ENCODE results near the gene CCDC28B.

Gene CCDC28B

GRCh38 chr1:32199043-32199716 lies 1.2 kb upstream of the CCDC28B start:
- no peak for DNase-seq (ENCODE audit: low spot score)
- TF ChIP-seq CTCF (IDR thresholded peaks at IDR 0.05; ENCODE audit: extremely low read depth, missing control alignments) = no peak

GRCh38 chr1:32199717-32200072 lies 700 bp upstream of the CCDC28B start:
- no peak for DNase-seq (ENCODE audit: low spot score)
- no peak for TF ChIP-seq CTCF (IDR thresholded peaks at IDR 0.05; ENCODE audit: extremely low read depth, missing control alignments)

GRCh38 chr1:32201011-32201855 lies 838 bp downstream of the CCDC28B start:
- peak; percentile 83 for DNase-seq (ENCODE audit: low spot score)
- TF ChIP-seq CTCF (IDR thresholded peaks at IDR 0.05; ENCODE audit: extremely low read depth, missing control alignments) = no peak

- no peak for DNase-seq (ENCODE audit: low spot score)
Measured at GRCh38 chr1:32204943-32205361, 4.6 kb downstream of the CCDC28B start.

GRCh38 chr1:32205401-32206370 lies 5.3 kb downstream of the CCDC28B start, which contains the start of gene IQCC:
IQCC (plus strand) TSS chr1:32205671; CDS start chr1:32205682, 11 bp downstream.
- peak; percentile 90 for DNase-seq (ENCODE audit: low spot score)

More at GRCh38 chr1:32204943-32205361, 4.6 kb downstream of the CCDC28B start:
- TF ChIP-seq CTCF (IDR thresholded peaks at IDR 0.05; ENCODE audit: extremely low read depth, missing control alignments) = no peak

GRCh38 chr1:32208469-32208868 lies 8.1 kb downstream of the CCDC28B start:
- no peak for DNase-seq (ENCODE audit: low spot score)
- TF ChIP-seq CTCF (IDR thresholded peaks at IDR 0.05; ENCODE audit: extremely low read depth, missing control alignments) = no peak

More at GRCh38 chr1:32205401-32206370, 5.3 kb downstream of the CCDC28B start, which contains the start of gene IQCC:
- no peak for TF ChIP-seq CTCF (IDR thresholded peaks at IDR 0.05; ENCODE audit: extremely low read depth, missing control alignments)
